Astrocyte (in vitro differentiated cells and primary cell): ENCODE results near the gene TOMM22. TPM values are rescaled to one million over a fixed set of nuclear protein-coding genes. Genes with fewer than 3 reads are reported as not detected.

Experiments used
- DNase-seq: peaks from one replicate; pipeline ENCODE4 v3.0.0-alpha.2; 2010; ENCODE audit warnings: low read depth
- FAIRE-seq: peaks from 2 replicates; lab custom pipeline; 2011; peaks lifted over from hg19 to GRCh38; lab: Jason Lieb, UNC
- H2AFZ ChIP-seq: 2 replicates; pipeline ENCODE4 v1.6.0; 2012; ENCODE audit warnings: low read depth, low read length, inconsistent platforms
- H3K27ac ChIP-seq: 2 replicates; pipeline ENCODE4 v1.5.1; 2011; ENCODE audit warnings: low read depth, low read length, inconsistent platforms
- H3K27me3 ChIP-seq: 2 replicates; pipeline ENCODE4 v1.6.0; 2011; ENCODE audit warnings: low read length, inconsistent platforms; ENCODE audit not compliant: insufficient read depth
- H3K36me3 ChIP-seq: 2 replicates; pipeline ENCODE4 v1.5.1; 2011; ENCODE audit warnings: low read length, inconsistent platforms; ENCODE audit not compliant: insufficient read depth
- H3K4me1 ChIP-seq: 2 replicates; pipeline ENCODE4 v1.5.1; 2011; ENCODE audit warnings: low read length, inconsistent platforms; ENCODE audit not compliant: insufficient read depth
- H3K4me2 ChIP-seq: 2 replicates; pipeline ENCODE4 v1.6.0; 2012; ENCODE audit warnings: low read length, inconsistent platforms
- H3K4me3 ChIP-seq: 2 replicates; pipeline ENCODE4 v1.5.1; 2011; ENCODE audit warnings: low read depth, mild to moderate bottlenecking, low read length, inconsistent platforms; ENCODE audit not compliant: insufficient read depth
- H3K79me2 ChIP-seq: 2 replicates; pipeline ENCODE4 v1.6.0; 2012; ENCODE audit warnings: mild to moderate bottlenecking, low read length, inconsistent platforms; ENCODE audit not compliant: insufficient read depth
- H3K9ac ChIP-seq: 2 replicates; pipeline ENCODE4 v1.6.0; 2012; ENCODE audit warnings: mild to moderate bottlenecking, low read length, inconsistent platforms
- H3K9me3 ChIP-seq: 2 replicates; pipeline ENCODE4 v1.5.1; 2012; ENCODE audit warnings: low read depth, mild to moderate bottlenecking, low read length, inconsistent platforms; ENCODE audit not compliant: insufficient read depth
- H4K20me1 ChIP-seq: 2 replicates; pipeline ENCODE4 v1.6.0; 2012; ENCODE audit warnings: low read length, inconsistent platforms; ENCODE audit not compliant: insufficient read depth
- H3K27ac Mint-ChIP-seq: one replicate; pipeline ENCODE4 v1.8.0; 2021; ENCODE audit warnings: mild to moderate bottlenecking, mixed read lengths; ENCODE audit not compliant: unreplicated experiment
- H3K27me3 Mint-ChIP-seq: one replicate; pipeline ENCODE4 v1.8.0; 2021; ENCODE audit warnings: low read depth, mixed read lengths; ENCODE audit not compliant: unreplicated experiment
- H3K36me3 Mint-ChIP-seq: one replicate; pipeline ENCODE4 v1.8.0; 2021; ENCODE audit warnings: low read depth, mixed read lengths; ENCODE audit not compliant: unreplicated experiment
- H3K4me1 Mint-ChIP-seq: one replicate; pipeline ENCODE4 v1.8.0; 2021; ENCODE audit warnings: low read depth, mixed read lengths; ENCODE audit not compliant: unreplicated experiment
- H3K4me3 Mint-ChIP-seq: one replicate; pipeline ENCODE4 v1.8.0; 2021; ENCODE audit warnings: mild to moderate bottlenecking, moderate library complexity, mixed read lengths; ENCODE audit not compliant: unreplicated experiment
- H3K9me3 Mint-ChIP-seq: one replicate; pipeline ENCODE4 v1.8.0; 2021; ENCODE audit warnings: mild to moderate bottlenecking, mixed read lengths; ENCODE audit not compliant: unreplicated experiment
- EZH2 ChIP-seq: IDR thresholded peaks from 2 replicates; pipeline ENCODE4 v1.6.1; 2012; ENCODE audit warnings: mild to moderate bottlenecking, low read length, inconsistent platforms; ENCODE audit not compliant: insufficient read depth
- total RNA-seq: library from RNA; stranded (reverse); gene quantifications from 2 replicates; pipeline ENCODE4 v1.2.1, GENCODE V29; 2021
- TF ChIP-seq, protein P1 (sequence below): IDR thresholded peaks from 2 replicates; pipeline ENCODE4 v1.5.1; 2011; ENCODE audit warnings: low read depth, mild to moderate bottlenecking, inconsistent platforms, low read length, moderate library complexity; ENCODE audit not compliant: insufficient read depth

Gene TOMM22
- total RNA-seq, 1 donor from 2014 or later: 77.8 TPM

DNA sequence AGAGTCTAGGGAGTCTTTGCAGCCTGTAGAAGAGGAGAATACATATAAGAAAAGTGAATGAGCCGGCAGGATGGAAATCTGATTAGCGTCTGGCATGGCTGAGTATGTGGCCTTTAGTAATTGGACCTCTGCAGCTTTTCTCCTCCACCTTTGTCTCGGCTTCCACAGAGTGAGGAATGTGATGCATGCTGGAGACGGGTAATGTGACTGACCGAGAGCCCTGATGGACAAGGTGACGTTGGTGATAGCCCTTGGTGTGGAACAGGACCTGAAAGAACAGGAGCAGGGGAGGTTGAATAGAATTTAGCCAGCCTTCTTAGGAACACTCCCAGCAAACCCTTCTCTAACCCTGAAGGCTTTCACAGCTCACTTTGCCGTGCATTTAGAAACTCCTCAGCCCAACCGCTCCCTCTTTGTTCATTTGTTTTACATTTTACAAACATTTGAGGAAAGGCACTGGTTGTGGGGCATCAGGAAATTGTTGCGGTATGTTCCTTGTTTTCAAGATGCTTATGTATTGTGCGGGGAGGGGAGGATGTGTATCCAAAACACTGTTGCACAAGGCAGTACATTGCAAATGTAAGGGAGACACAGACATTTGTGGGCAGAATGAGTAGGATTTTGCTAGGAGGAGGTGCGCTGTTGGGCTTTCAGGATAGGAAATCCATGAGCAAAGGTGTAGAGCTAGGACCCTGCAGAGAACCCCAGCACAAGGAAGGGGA, 30.9 kb downstream of the TOMM22 start:
- H2AFZ ChIP-seq: no peak overlapping the region
- FAIRE-seq: no peak
- no peak for DNase-seq
- no peak overlapping the region for H3K9ac ChIP-seq
- Mint-ChIP-seq H3K27me3 (no peaks in the 10 kb centered on the region), H3K9me3 (no peaks in the 10 kb centered on the region), H3K27ac (no peak overlapping the region), H3K36me3 (peaks cover 44% of the 10 kb centered on the region), H3K4me1 (peaks cover 49% of the 10 kb centered on the region), H3K4me3 (peak overlapping the region; percentile 58)
- no peaks in the 10 kb centered on the region for H3K9me3 ChIP-seq
- no peaks in the 10 kb centered on the region for H3K27me3 ChIP-seq
- TF ChIP-seq, protein P1, sequence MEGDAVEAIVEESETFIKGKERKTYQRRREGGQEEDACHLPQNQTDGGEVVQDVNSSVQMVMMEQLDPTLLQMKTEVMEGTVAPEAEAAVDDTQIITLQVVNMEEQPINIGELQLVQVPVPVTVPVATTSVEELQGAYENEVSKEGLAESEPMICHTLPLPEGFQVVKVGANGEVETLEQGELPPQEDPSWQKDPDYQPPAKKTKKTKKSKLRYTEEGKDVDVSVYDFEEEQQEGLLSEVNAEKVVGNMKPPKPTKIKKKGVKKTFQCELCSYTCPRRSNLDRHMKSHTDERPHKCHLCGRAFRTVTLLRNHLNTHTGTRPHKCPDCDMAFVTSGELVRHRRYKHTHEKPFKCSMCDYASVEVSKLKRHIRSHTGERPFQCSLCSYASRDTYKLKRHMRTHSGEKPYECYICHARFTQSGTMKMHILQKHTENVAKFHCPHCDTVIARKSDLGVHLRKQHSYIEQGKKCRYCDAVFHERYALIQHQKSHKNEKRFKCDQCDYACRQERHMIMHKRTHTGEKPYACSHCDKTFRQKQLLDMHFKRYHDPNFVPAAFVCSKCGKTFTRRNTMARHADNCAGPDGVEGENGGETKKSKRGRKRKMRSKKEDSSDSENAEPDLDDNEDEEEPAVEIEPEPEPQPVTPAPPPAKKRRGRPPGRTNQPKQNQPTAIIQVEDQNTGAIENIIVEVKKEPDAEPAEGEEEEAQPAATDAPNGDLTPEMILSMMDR: no peak
- TF ChIP-seq EZH2: no peak
- H3K4me2 ChIP-seq: no peak overlapping the region
- peaks cover 90% of the 10 kb centered on the region for H3K79me2 ChIP-seq
- peaks cover 4% of the 10 kb centered on the region for H3K4me1 ChIP-seq
- no peak overlapping the region for H3K4me3 ChIP-seq
- H3K36me3 ChIP-seq: peaks cover 3% of the 10 kb centered on the region
- H4K20me1 ChIP-seq: peaks cover 92% of the 10 kb centered on the region
- no peak overlapping the region for H3K27ac ChIP-seq

DNA sequence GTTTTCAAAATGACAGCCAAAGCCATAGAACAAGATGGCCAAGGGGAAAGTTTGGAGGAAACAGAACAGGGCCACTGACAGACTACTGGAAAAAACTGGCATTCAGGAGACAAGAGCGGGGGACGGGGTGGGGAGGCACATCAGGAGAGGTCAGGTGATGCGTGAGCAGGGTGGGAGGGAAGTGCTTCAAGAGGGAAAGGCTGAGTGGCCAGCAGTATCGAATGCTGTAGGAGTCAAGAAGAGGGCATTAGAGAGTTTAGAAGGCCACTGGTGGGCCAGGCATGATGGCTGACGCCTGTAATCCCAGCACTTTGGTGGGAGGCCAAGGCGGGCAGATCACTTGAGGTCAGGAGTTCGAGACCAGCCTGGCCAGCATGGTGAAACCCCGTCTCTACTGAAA, 32.2 kb downstream of the TOMM22 start:
- no peak for DNase-seq
- Histone ChIP-seq H3K4me2 (no peak overlapping the region), H3K4me1 (peaks cover 12% of the 10 kb centered on the region), H3K4me3 (no peak overlapping the region), H3K9me3 (no peaks in the 10 kb centered on the region), H3K27ac (no peak overlapping the region), H3K27me3 (no peaks in the 10 kb centered on the region), H3K9ac (no peak overlapping the region), H2AFZ (no peak overlapping the region), H4K20me1 (peaks cover 84% of the 10 kb centered on the region), H3K36me3 (peaks cover 3% of the 10 kb centered on the region), H3K79me2 (peaks cover 77% of the 10 kb centered on the region)
- no peak for FAIRE-seq
- no peaks in the 10 kb centered on the region for H3K27me3 Mint-ChIP-seq
- H3K9me3 Mint-ChIP-seq: no peaks in the 10 kb centered on the region
- no peak overlapping the region for H3K27ac Mint-ChIP-seq
- TF ChIP-seq EZH2: no peak
- TF ChIP-seq, protein P1: no peak
- H3K4me1 Mint-ChIP-seq: peaks cover 48% of the 10 kb centered on the region
- H3K36me3 Mint-ChIP-seq: peaks cover 50% of the 10 kb centered on the region
- peak overlapping the region; percentile 37 for H3K4me3 Mint-ChIP-seq

DNA sequence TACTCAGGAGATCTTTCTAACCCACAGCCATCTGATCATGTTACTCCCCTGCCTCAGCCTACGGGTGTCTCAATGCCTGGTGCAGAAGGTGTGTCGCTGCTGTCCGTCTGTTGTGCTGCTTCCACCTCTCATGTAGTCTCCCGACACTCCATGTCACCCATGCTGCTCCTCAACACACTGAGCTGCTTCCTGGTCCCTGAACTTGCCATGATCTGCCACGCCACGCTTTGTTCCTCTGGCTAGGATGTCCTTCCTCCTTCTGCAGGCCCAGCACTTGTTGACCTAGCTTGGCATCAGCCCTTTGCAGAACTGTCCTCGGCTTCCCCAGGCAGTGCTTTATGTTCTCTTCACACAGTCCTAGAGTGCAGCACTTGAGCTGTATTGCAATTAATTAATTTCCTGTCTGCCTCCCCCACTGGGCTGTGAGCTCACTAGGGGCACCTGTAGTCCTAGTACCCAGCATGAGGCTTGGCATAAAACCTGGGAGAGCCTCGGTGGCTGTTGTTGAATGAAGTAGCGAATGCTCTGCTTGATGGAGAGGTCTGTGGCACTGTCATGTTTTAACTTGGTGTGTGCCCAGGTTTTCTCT, 33.5 kb downstream of the TOMM22 start:
- H3K36me3 Mint-ChIP-seq: peaks cover 50% of the 10 kb centered on the region
- Histone ChIP-seq H3K9me3 (no peaks in the 10 kb centered on the region), H3K27ac (no peak overlapping the region), H2AFZ (no peak overlapping the region), H3K27me3 (no peaks in the 10 kb centered on the region), H3K79me2 (peaks cover 68% of the 10 kb centered on the region), H3K4me3 (no peak overlapping the region), H3K36me3 (no peaks in the 10 kb centered on the region), H3K9ac (no peak overlapping the region), H4K20me1 (peaks cover 77% of the 10 kb centered on the region), H3K4me1 (peaks cover 17% of the 10 kb centered on the region), H3K4me2 (no peak overlapping the region)
- DNase-seq (no peak), FAIRE-seq (no peak)
- no peaks in the 10 kb centered on the region for H3K27me3 Mint-ChIP-seq
- no peak overlapping the region for H3K27ac Mint-ChIP-seq
- H3K4me3 Mint-ChIP-seq: no peak overlapping the region
- H3K4me1 Mint-ChIP-seq: peaks cover 43% of the 10 kb centered on the region
- H3K9me3 Mint-ChIP-seq: no peaks in the 10 kb centered on the region
- TF ChIP-seq EZH2: no peak
- TF ChIP-seq, protein P1: no peak
